ENCODE data around the gene SCAPER. TPM values are rescaled to one million over a fixed set of nuclear protein-coding genes. Genes with fewer than 3 reads are reported as not detected.
A peak's percentile ranks its signal among the peaks of the same experiment; 100 is the strongest.

The SCAPER gene
- total RNA-seq, 1 donor from 2014 or later, result 20.8 TPM

DNA sequence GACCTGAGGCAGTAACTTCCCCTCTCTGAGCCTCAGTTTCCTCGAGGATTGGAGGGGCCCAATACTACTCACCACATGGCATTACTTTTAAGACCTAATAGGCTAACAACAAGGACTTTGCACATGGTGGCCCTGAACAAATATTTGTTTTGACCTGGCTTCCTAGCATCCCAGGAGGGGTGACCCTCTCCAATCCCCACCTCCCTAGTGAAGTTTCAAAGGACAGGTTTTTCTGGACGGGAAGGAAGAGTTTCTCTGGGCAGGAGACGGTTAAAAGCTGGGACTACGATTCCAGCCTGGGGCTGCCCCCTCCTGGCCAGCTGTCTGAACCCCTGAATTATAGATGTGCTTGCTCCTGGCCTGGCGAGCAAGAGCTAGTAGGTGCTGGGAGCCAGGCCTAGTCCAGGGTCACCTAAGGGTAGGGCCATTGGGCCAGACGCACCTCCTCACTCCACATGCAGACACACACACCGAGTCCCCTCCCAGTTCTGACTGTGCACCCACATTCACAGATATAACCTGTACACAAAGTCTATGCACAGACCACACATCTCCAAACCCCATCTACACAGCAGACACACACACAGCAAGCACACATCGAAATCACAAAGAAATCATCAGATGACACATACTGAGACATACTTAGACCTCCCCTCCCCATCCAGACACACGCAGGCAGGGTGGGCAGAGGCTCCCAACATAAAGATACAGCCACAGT lies 571.3 kb downstream of the SCAPER start:
- H3K36me3 ChIP-seq (ENCODE audit: control insufficient read depth, insufficient read depth, low read length), result no peaks in the 10 kb centered on the region
- peaks cover 61% of the 10 kb centered on the region for H3K27me3 ChIP-seq (ENCODE audit: control insufficient read depth, insufficient read depth, low read length)
- DNase-seq (ENCODE audit: low read depth), result no peak
- TF ChIP-seq CTCF (IDR thresholded peaks at IDR 0.05; ENCODE audit: insufficient read depth, low read length, poor library complexity, severe bottlenecking), result peak; percentile 33
- no peak overlapping the region for H3K4me3 ChIP-seq (ENCODE audit: low read depth, low read length)

- Histone ChIP-seq H3K36me3 (ENCODE audit: control insufficient read depth, insufficient read depth, low read length) (no peaks in the 10 kb centered on the region), H3K27me3 (ENCODE audit: control insufficient read depth, insufficient read depth, low read length) (peaks cover 55% of the 10 kb centered on the region), H3K4me3 (ENCODE audit: low read depth, low read length) (no peak overlapping the region)
- DNase-seq (ENCODE audit: low read depth), result no peak
- TF ChIP-seq CTCF (IDR thresholded peaks at IDR 0.05; ENCODE audit: insufficient read depth, low read length, poor library complexity, severe bottlenecking), result no peak
Measured at GRCh38 chr15:76333309-76333708, 571.8 kb downstream of the SCAPER start.

GRCh38 chr15:76332796-76333195 lies 572.3 kb downstream of the SCAPER start:
- no peak overlapping the region for H3K4me3 ChIP-seq (ENCODE audit: low read depth, low read length)
- H3K27me3 ChIP-seq (ENCODE audit: control insufficient read depth, insufficient read depth, low read length), result peaks cover 50% of the 10 kb centered on the region
- no peaks in the 10 kb centered on the region for H3K36me3 ChIP-seq (ENCODE audit: control insufficient read depth, insufficient read depth, low read length)
- no peak for TF ChIP-seq CTCF (IDR thresholded peaks at IDR 0.05; ENCODE audit: insufficient read depth, low read length, poor library complexity, severe bottlenecking)
- DNase-seq (ENCODE audit: low read depth), result no peak

DNA sequence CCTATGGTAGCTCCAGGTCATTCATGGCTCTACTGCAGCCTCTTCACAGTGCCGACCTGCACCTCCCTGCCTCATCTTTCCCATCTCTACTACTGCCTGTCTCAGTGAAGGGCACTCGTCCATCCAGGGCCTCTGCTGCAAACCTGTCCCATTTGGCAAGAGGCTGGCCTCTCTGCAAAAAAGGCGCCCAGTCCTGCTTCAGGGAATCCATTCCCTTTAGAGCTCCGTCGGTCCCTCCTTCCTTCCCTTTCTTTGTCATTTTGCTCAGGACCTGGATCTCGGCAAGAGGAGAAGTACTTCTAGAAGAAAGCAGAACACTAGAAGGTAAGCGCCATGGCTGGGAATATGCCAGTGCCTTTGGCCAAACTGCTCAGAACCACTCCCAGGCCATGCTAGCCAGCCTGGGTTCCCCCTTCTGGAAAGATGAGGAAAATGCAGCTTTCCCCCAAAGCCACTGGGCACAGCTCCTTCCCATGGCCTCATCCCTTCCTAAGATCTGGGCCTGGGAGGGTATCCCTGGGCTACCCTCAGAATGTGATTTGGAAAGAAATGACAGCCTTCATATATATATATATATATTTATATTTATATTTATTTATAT lies 575.0 kb downstream of the SCAPER start:
- DNase-seq (ENCODE audit: low read depth), result no peak
- no peaks in the 10 kb centered on the region for H3K36me3 ChIP-seq (ENCODE audit: control insufficient read depth, insufficient read depth, low read length)
- peaks cover 25% of the 10 kb centered on the region for H3K27me3 ChIP-seq (ENCODE audit: control insufficient read depth, insufficient read depth, low read length)
- no peak overlapping the region for H3K4me3 ChIP-seq (ENCODE audit: low read depth, low read length)
- TF ChIP-seq CTCF (IDR thresholded peaks at IDR 0.05; ENCODE audit: insufficient read depth, low read length, poor library complexity, severe bottlenecking), result peak; percentile 49

GRCh38 chr15:76328958-76329357 lies 576.2 kb downstream of the SCAPER start:
- no peaks in the 10 kb centered on the region for H3K36me3 ChIP-seq (ENCODE audit: control insufficient read depth, insufficient read depth, low read length)
- TF ChIP-seq CTCF (IDR thresholded peaks at IDR 0.05; ENCODE audit: insufficient read depth, low read length, poor library complexity, severe bottlenecking), result no peak
- peak; percentile 68 for DNase-seq (ENCODE audit: low read depth)
- peaks cover 17% of the 10 kb centered on the region for H3K27me3 ChIP-seq (ENCODE audit: control insufficient read depth, insufficient read depth, low read length)
- H3K4me3 ChIP-seq (ENCODE audit: low read depth, low read length), result no peak overlapping the region

All from kidney epithelial cell (primary cell).